ENCODE measurements around the gene HAPSTR1. TPM values are rescaled to one million over a fixed set of nuclear protein-coding genes. Genes with fewer than 3 reads are reported as not detected.

The HAPSTR1 gene
- total and polyA plus RNA-seq, 2 of the 13 experiments (the other 11 are each of a cell fraction or from before 2014, with no cell fraction given): 25.2 to 83.2 TPM

- TF ChIP-seq ELK4 (CRISPR knock-in tag; IDR thresholded peaks at IDR 0.05; ENCODE audit: borderline replicate concordance) (no peak), CEBPG (CRISPR knock-in tag; IDR thresholded peaks at IDR 0.05) (no peak), KAT8 (CRISPR knock-in tag; IDR thresholded peaks at IDR 0.05) (no peak), KDM5B (CRISPR knock-in tag; IDR thresholded peaks at IDR 0.05; ENCODE audit: borderline replicate concordance) (0 out of 2 replicates have a peak, but pooled peaks have one; percentile 27), ZNF260 (CRISPR knock-in tag; IDR thresholded peaks at IDR 0.05; ENCODE audit: borderline replicate concordance, low read depth) (0 out of 2 replicates have a peak, but pooled peaks have one; percentile 7), ZNF253 (CRISPR knock-in tag; IDR thresholded peaks at IDR 0.05; ENCODE audit: borderline replicate concordance) (0 out of 2 replicates have a peak, but pooled peaks have one; percentile 38), SIX4 (CRISPR knock-in tag; IDR thresholded peaks at IDR 0.05) (no peak), CSRNP2 (CRISPR knock-in tag; conservative IDR thresholded peaks at IDR 0.05; ENCODE audit: low read depth) (no peak), CEBPZ (IDR thresholded peaks at IDR 0.05; ENCODE audit: low read length) (no peak), HDAC1 (CRISPR knock-in tag; IDR thresholded peaks at IDR 0.05) (no peak), PITX1 (CRISPR knock-in tag; IDR thresholded peaks at IDR 0.05) (no peak), PHB2 (IDR thresholded peaks at IDR 0.05; ENCODE audit: partially characterized antibody) (no peak), HDAC2 (CRISPR knock-in tag; IDR thresholded peaks at IDR 0.05) (no peak), ZNF780A (CRISPR knock-in tag; IDR thresholded peaks at IDR 0.05) (no peak)
Measured at GRCh38 chr16:9138021-9138680, 46.7 kb downstream of the HAPSTR1 start (continued).
